Transverse colon (tissue), 4 donors: ENCODE data around the gene TMEM19.
"Not testable (repeated sequence)": the region's sequence is repeated elsewhere in the genome, so short reads cannot be mapped to it uniquely, and the experiment has no call there.

Experiments used
- CTCF ChIP-seq, 5 experiments: fragments of 200-600 bp in 3 of 5; fragments of 450-650 bp in 2 of 5; sonication (generic) in 3 of 5; IDR thresholded peaks; 1 replicate in 2 of 5; 2 replicates in 3 of 5; pipeline ENCODE4 v1.5.1; 2016 to 2017; ENCODE audit warnings: antibody characterized with exemption in 5 of 5, inconsistent platforms in 3 of 5, mild to moderate bottlenecking in 2 of 5, moderate library complexity in 1 of 5
- EP300 ChIP-seq: sonication (generic); formaldehyde crosslinking; IDR thresholded peaks from one replicate; pipeline ENCODE4 v1.6.1; 2017; ENCODE audit warnings: antibody characterized with exemption, low read depth
- POLR2A ChIP-seq: fragments of 450-650 bp; IDR thresholded peaks from one replicate; pipeline ENCODE4 v1.6.1; 2016; ENCODE audit warnings: antibody characterized with exemption, mild to moderate bottlenecking, moderate library complexity
- POLR2AphosphoS5 ChIP-seq, 3 donors: sonication (generic); formaldehyde crosslinking; IDR thresholded peaks; one replicate each; pipeline ENCODE4 v1.6.1; 2016; ENCODE audit warnings: antibody characterized with exemption in 3 of 3

GRCh38 chr12:71702181-71702580 lies 16.3 kb downstream of the TMEM19 start:
- TF ChIP-seq CTCF (IDR thresholded peaks at IDR 0.05); POLR2A; EP300; POLR2AphosphoS5 (IDR thresholded peaks at IDR 0.05): not testable (repeated sequence)
